Tongue (tissue), 2 donors: ENCODE results near the gene YWHAQ. TPM values are rescaled to one million over a fixed set of nuclear protein-coding genes. Genes with fewer than 3 reads are reported as not detected.

Source experiments
- DNase-seq: peaks from one replicate; pipeline ENCODE4 v3.0.0-alpha.2; 2015
- total RNA-seq: library from RNA; depleted of rRNA; stranded (reverse); fragments of >200 nt; gene quantifications from one replicate; pipeline ENCODE4 v1.2.3, GENCODE V29; 2014

Gene YWHAQ
- 178 TPM for total RNA-seq

- DNase-seq, result peak; percentile 100
These were observed at the start of gene YWHAQ for GRCh38 chr2:9630736-9631552. TSS of gene YWHAQ (minus strand) at chr2:9630997. CDS start at chr2:9630452, 545 bp downstream.

GRCh38 chr2:9680082-9680481 is 49.3 kb upstream of the YWHAQ start:
- DNase-seq, result no peak

GRCh38 chr2:9679218-9679617 is 48.4 kb upstream of the YWHAQ start:
- no peak for DNase-seq

GRCh38 chr2:9678544-9678943 is 47.7 kb upstream of the YWHAQ start:
- DNase-seq, result no peak

- peak; percentile 18 for DNase-seq
These were observed 44.9 kb upstream of the YWHAQ start for GRCh38 chr2:9675415-9676351.

GRCh38 chr2:9674891-9675414 is 44.2 kb upstream of the YWHAQ start:
- no peak for DNase-seq

GRCh38 chr2:9673914-9674481 is 43.2 kb upstream of the YWHAQ start:
- no peak for DNase-seq

- peak; percentile 93 for DNase-seq
These were observed 38.0 kb upstream of the YWHAQ start for GRCh38 chr2:9668687-9669345.

- DNase-seq, result no peak
These were observed 37.0 kb upstream of the YWHAQ start for GRCh38 chr2:9667826-9668225.

- DNase-seq, result peak; percentile 34
These were observed 35.5 kb upstream of the YWHAQ start for GRCh38 chr2:9666306-9666705.

GRCh38 chr2:9665898-9666297 is 35.1 kb upstream of the YWHAQ start:
- DNase-seq, result no peak

- DNase-seq, result no peak
These were observed 33.6 kb upstream of the YWHAQ start for GRCh38 chr2:9664365-9664764.

- no peak for DNase-seq
These were observed 32.4 kb upstream of the YWHAQ start for GRCh38 chr2:9663008-9663879.

GRCh38 chr2:9661261-9661660 is 30.5 kb upstream of the YWHAQ start:
- no peak for DNase-seq

GRCh38 chr2:9660781-9661180 is 30.0 kb upstream of the YWHAQ start:
- DNase-seq, result no peak

- DNase-seq, result no peak
These were observed 29.4 kb upstream of the YWHAQ start for GRCh38 chr2:9660154-9660553.

GRCh38 chr2:9658972-9659371 is 28.2 kb upstream of the YWHAQ start:
- peak; percentile 76 for DNase-seq

GRCh38 chr2:9657731-9658130 is 26.9 kb upstream of the YWHAQ start:
- DNase-seq, result no peak

GRCh38 chr2:9657083-9657482 is 26.3 kb upstream of the YWHAQ start:
- DNase-seq, result no peak

GRCh38 chr2:9656270-9656766 is 25.5 kb upstream of the YWHAQ start:
- no peak for DNase-seq
